Testis (tissue), 3 donors: ENCODE data around the gene NKIRAS2. TPM values are rescaled to one million over a fixed set of nuclear protein-coding genes. Genes with fewer than 3 reads are reported as not detected.

Source experiments
- DNase-seq: peaks from one replicate; pipeline ENCODE4 v3.0.0-alpha.2; 2019
- H3K27ac ChIP-seq, 2 donors: fragments of 200-600 bp; sonication (generic); one replicate each; pipeline ENCODE4 v1.5.1; 2019
- H3K27me3 ChIP-seq: fragments of 200-600 bp; sonication (generic); one replicate; pipeline ENCODE4 v1.5.1; 2019
- H3K36me3 ChIP-seq: fragments of 200-600 bp; sonication (generic); one replicate; pipeline ENCODE4 v1.5.1; 2017; ENCODE audit warnings: low read depth; ENCODE audit errors: missing control alignments
- H3K4me1 ChIP-seq: fragments of 200-600 bp; sonication (generic); one replicate; pipeline ENCODE4 v1.5.1; 2019
- H3K4me3 ChIP-seq, 2 donors: fragments of 200-600 bp; sonication (generic); one replicate each; pipeline ENCODE4 v1.5.1; 2017 to 2019
- H3K9me3 ChIP-seq: fragments of 200-600 bp; sonication (generic); one replicate; pipeline ENCODE4 v1.5.1; 2017
- CTCF ChIP-seq, 3 experiments: fragments of 450-650 bp in 2 of 3; fragments of 200-600 bp in 1 of 3; sonication (generic) in 1 of 3; IDR thresholded peaks; one replicate each; pipeline ENCODE4 v1.5.1; 2016 to 2019; ENCODE audit warnings: antibody characterized with exemption in 3 of 3, mild to moderate bottlenecking in 2 of 3, moderate library complexity in 1 of 3
- POLR2A ChIP-seq: fragments of 450-650 bp; IDR thresholded peaks from one replicate; pipeline ENCODE4 v1.6.1; 2017; ENCODE audit warnings: antibody characterized with exemption, mild to moderate bottlenecking, moderate library complexity
- WGBS, 2 donors: methylation state at CpG; one replicate each; pipeline ENCODE4 v1.1.5; 2018; 5-methylcytosine and 5-hydroxymethylcytosine counted together
- intact Hi-C: fragments of 100-400 bp; cut with DNase I; formaldehyde crosslinking; loops from one replicate; pipeline ENCODE4 v1.15.1; 2023; ENCODE audit warnings: low total_unique reads
- polyA plus RNA-seq: library from polyadenylated mRNA; stranded (reverse); fragments of 350-450 nt; fragmentation: Illumina TruSeq; extraction: RNeasy Lipid Tissue Mini Kit (QIAGEN cat#74804); gene quantifications from one replicate; pipeline ENCODE4 v1.2.3, GENCODE V29; 2014; ENCODE audit warnings: low read depth, low replicate concordance; ENCODE audit not compliant: insufficient read depth
- total RNA-seq, 2 donors: library from RNA; depleted of rRNA; stranded (reverse); fragments of >200 nt; gene quantifications; one replicate each; pipeline ENCODE4 v1.2.3, GENCODE V29; 2016

The NKIRAS2 gene
- total and polyA plus RNA-seq, 3 donors from 2014 or later = 65.4 to 103 (median 85.1) TPM

- no peaks in the 10 kb centered on the region for H3K27me3 ChIP-seq
- TF ChIP-seq CTCF (IDR thresholded peaks at IDR 0.05) (no peak), POLR2A (no peak)
- no peaks in the 10 kb centered on the region for H3K9me3 ChIP-seq
- no peaks in the 10 kb centered on the region for H3K36me3 ChIP-seq
- intact Hi-C loops = no loop called here
- peaks cover 26% of the 10 kb centered on the region for H3K4me1 ChIP-seq
- DNase-seq = peak; percentile 75
- 55 to 59% methylated on average over 6 of the region's 6 CpGs for WGBS, 2 donors
- no peak overlapping the region for H3K4me3 ChIP-seq
- no peak overlapping the region for H3K27ac ChIP-seq
Observed at GRCh38 chr17:42055496-42055895, 35.6 kb downstream of the NKIRAS2 start.

GRCh38 chr17:42056635-42057034 is 36.7 kb downstream of the NKIRAS2 start:
- intact Hi-C loops = no loop called here
- H3K4me3 ChIP-seq = no peak overlapping the region
- no peaks in the 10 kb centered on the region for H3K9me3 ChIP-seq
- no peaks in the 10 kb centered on the region for H3K27me3 ChIP-seq
- no peaks in the 10 kb centered on the region for H3K36me3 ChIP-seq
- TF ChIP-seq CTCF (IDR thresholded peaks at IDR 0.05) = no peak
- no peak for TF ChIP-seq POLR2A
- DNase-seq = no peak
- 75 to 82% methylated on average over 3 of the region's 3 CpGs for whole genome bisulfite sequencing, 2 donors
- H3K27ac ChIP-seq = no peak overlapping the region
- H3K4me1 ChIP-seq = peaks cover 21% of the 10 kb centered on the region

- TF ChIP-seq POLR2A (no peak), CTCF (IDR thresholded peaks at IDR 0.05) (no peak)
- Histone ChIP-seq H3K27ac (no peak overlapping the region), H3K27me3 (no peaks in the 10 kb centered on the region), H3K36me3 (no peaks in the 10 kb centered on the region), H3K4me3 (no peak overlapping the region), H3K9me3 (no peaks in the 10 kb centered on the region), H3K4me1 (peaks cover 21% of the 10 kb centered on the region)
- peak; percentile 61 for DNase-seq
- 32 to 57% methylated on average over 2 to 3 of the region's 7 CpGs for WGBS, 2 donors
- intact Hi-C loops = no loop called here
Observed at GRCh38 chr17:42058063-42058462, 38.2 kb downstream of the NKIRAS2 start.

GRCh38 chr17:42059815-42060214 is 39.9 kb downstream of the NKIRAS2 start:
- no peak for TF ChIP-seq CTCF (IDR thresholded peaks at IDR 0.05)
- TF ChIP-seq POLR2A = no peak
- intact Hi-C loops = no loop called here
- no peaks in the 10 kb centered on the region for H3K36me3 ChIP-seq
- H3K4me3 ChIP-seq = no peak overlapping the region
- no peak overlapping the region for H3K27ac ChIP-seq
- H3K9me3 ChIP-seq = no peaks in the 10 kb centered on the region
- 87 to 88% methylated on average over 4 of the region's 4 CpGs for WGBS, 2 donors
- peaks cover 18% of the 10 kb centered on the region for H3K4me1 ChIP-seq
- no peak for DNase-seq
- no peaks in the 10 kb centered on the region for H3K27me3 ChIP-seq

GRCh38 chr17:42060231-42060630 is 40.3 kb downstream of the NKIRAS2 start:
- Histone ChIP-seq H3K9me3 (no peaks in the 10 kb centered on the region), H3K27me3 (no peaks in the 10 kb centered on the region), H3K4me3 (no peak overlapping the region), H3K36me3 (no peaks in the 10 kb centered on the region), H3K4me1 (peaks cover 14% of the 10 kb centered on the region), H3K27ac (no peak overlapping the region)
- no peak for DNase-seq
- TF ChIP-seq POLR2A = no peak
- no peak for TF ChIP-seq CTCF (IDR thresholded peaks at IDR 0.05)
- WGBS, 2 donors = 95% methylated on average over 4 of the region's 4 CpGs
- intact Hi-C loops = no loop called here
